Esophagus squamous epithelium (tissue), 4 donors: ENCODE measurements around the gene ZFP64.

ENCODE experiments used
- CTCF ChIP-seq, 6 experiments: fragments of 450-650 bp in 4 of 6; fragments of 200-600 bp in 2 of 6; sonication (generic) in 2 of 6; IDR thresholded peaks; one replicate each; pipeline ENCODE4 v1.5.1; 2016 to 2019; ENCODE audit warnings: antibody characterized with exemption in 6 of 6, mild to moderate bottlenecking in 4 of 6, moderate library complexity in 4 of 6
- POLR2A ChIP-seq, 4 donors: fragments of 450-650 bp; IDR thresholded peaks; one replicate each; pipeline ENCODE4 v1.6.1; 2017; ENCODE audit warnings: antibody characterized with exemption in 4 of 4, mild to moderate bottlenecking in 4 of 4, moderate library complexity in 3 of 4

DNA sequence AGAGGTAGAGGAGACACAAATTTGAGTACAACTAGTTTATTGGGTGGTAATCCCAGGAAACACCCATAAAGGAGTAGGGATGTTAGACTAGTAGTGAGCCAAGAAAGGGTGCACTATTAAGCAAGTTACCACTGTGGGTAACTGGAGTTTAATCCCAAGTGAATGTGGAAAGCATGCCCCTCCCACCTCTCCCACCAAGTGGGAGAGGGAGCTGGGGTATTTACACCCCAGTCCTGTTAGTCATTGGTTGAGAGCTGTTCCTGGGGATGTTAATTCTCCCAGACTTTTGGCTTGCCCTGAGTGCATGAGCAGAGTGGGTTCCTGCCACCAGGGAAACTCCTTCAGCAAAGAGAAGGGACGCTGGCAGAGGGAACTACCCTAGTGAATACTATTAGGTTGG, 49.2 kb upstream of the ZFP64 start:
- TF ChIP-seq CTCF (IDR thresholded peaks at IDR 0.05) = no peak
- no peak for TF ChIP-seq POLR2A (IDR thresholded peaks at IDR 0.05)
